IgD-negative memory B cell (primary cell): ENCODE data around the gene CD99L2. TPM values are rescaled to one million over a fixed set of nuclear protein-coding genes. Genes with fewer than 3 reads are reported as not detected.

Experiments
- H3K27ac Mint-ChIP-seq, 3 donors: one replicate each; pipeline ENCODE4 v1.8.0; 2020 to 2022; ENCODE audit warnings: mild to moderate bottlenecking in 3 of 3, mixed read lengths in 3 of 3, moderate library complexity in 1 of 3
- H3K27me3 Mint-ChIP-seq: one replicate; pipeline ENCODE4 v1.8.0; 2021; ENCODE audit warnings: mixed read lengths
- H3K36me3 Mint-ChIP-seq: one replicate; pipeline ENCODE4 v1.8.0; 2020; ENCODE audit warnings: mild to moderate bottlenecking, mixed read lengths
- H3K4me1 Mint-ChIP-seq, 3 donors: one replicate each; pipeline ENCODE4 v1.8.0; 2020 to 2022; ENCODE audit warnings: mixed read lengths in 3 of 3, mild to moderate bottlenecking in 1 of 3
- H3K4me3 Mint-ChIP-seq, 4 donors: one replicate each; pipeline ENCODE4 v1.8.0; 2020 to 2022; ENCODE audit warnings: mild to moderate bottlenecking in 4 of 4, mixed read lengths in 4 of 4, moderate library complexity in 3 of 4
- H3K9me3 Mint-ChIP-seq, 3 donors: one replicate each; pipeline ENCODE4 v1.8.0; 2020 to 2021; ENCODE audit warnings: mixed read lengths in 3 of 3, mild to moderate bottlenecking in 1 of 3
- polyA plus RNA-seq: library from polyadenylated mRNA; unstranded; fragments of 300-500 nt; fragmentation: Illumina TruSeq; gene quantifications from one replicate; pipeline ENCODE4 v1.2.3, GENCODE V29; 2021

Gene CD99L2
- polyA plus RNA-seq, 1 donor from 2014 or later, result 8.9 TPM

- Mint-ChIP-seq H3K9me3 (no peaks in the 10 kb centered on the region), H3K4me1 (no peaks in the 10 kb centered on the region), H3K36me3 (peaks cover 2% of the 10 kb centered on the region), H3K27me3 (no peaks in the 10 kb centered on the region), H3K4me3 (no peak overlapping the region), H3K27ac (no peak overlapping the region)
Measured at GRCh38 chrX:150761819-150762216, 136.7 kb downstream of the CD99L2 start.

DNA sequence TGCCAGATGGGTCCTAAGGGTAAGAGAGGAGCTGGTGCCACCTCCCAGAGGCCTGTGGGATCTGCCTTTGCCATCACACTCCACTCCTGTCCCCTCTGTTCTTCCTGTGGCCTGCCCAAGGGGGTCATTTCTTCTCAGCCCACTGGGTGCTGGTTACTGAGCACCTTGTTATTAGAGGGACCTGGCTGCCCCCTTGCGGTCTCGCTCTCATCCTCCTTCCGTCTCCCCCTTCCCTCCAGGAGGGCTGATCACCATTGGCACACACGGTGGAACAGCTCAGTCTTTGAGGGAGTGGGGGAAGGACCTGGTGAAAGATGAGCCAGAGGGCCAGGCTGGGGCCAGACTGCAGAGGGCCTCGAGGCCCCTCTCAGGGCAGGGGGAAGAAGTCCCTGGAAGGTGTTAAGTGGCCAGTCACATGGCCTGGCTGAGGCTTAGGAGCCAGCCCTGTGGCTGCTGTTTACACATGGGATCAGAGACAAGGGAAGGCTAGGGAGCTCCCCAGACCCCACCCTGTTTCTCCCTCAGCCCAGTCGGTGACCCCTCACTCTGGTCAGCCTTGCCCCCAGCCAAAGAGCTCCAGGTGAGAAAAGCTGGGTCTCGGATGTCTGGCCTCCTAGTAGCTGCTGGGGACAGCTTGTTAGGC, 137.2 kb downstream of the CD99L2 start:
- Mint-ChIP-seq H3K36me3 (peaks cover 2% of the 10 kb centered on the region), H3K27ac (no peak overlapping the region), H3K9me3 (no peaks in the 10 kb centered on the region), H3K4me3 (no peak overlapping the region), H3K4me1 (no peaks in the 10 kb centered on the region), H3K27me3 (no peaks in the 10 kb centered on the region)

DNA sequence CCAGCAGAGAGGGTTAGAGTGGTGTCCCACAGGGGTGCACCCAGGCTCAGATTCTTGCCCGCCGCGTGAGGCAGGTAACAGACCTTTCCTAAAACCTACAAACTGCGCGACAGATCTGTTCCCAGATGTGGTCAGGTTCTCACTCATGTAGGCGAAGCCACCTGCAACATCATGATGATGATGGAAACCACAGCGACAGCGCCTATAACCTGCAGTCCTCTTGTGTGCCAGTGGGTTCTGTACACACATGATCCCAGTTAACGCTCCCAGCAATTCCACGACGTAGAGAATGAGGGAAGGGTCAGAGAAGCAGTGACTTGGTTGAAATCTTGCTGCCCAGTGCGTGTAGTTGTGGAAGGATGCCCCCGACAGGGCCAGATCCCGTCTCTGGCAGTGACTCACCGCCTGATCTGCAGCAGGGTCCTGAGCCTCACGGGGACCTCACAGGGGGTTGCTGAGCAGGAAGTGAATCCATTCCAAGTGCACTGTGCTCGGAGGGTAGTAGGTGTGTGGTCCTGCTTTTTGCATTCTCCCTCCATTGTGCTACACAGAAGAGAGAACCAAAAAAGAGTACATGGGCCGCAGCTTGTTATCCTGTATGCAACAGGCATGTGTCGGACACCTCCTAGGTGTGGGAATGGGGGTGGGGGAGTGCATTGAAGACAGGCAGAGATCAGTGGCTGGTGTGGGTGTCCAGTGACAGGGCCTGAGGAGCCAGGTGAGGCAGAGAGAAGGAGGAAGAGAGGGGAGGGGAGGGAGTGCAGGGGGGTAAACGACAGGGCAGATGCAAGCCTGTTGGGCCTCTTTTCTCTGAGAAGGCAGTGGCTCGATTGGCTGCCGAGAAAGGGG, 138.7 kb downstream of the CD99L2 start:
- no peaks in the 10 kb centered on the region for H3K4me1 Mint-ChIP-seq
- H3K27ac Mint-ChIP-seq, result no peak overlapping the region
- H3K4me3 Mint-ChIP-seq, result no peak overlapping the region
- no peaks in the 10 kb centered on the region for H3K27me3 Mint-ChIP-seq
- H3K36me3 Mint-ChIP-seq, result peaks cover 4% of the 10 kb centered on the region
- H3K9me3 Mint-ChIP-seq, result no peaks in the 10 kb centered on the region

DNA sequence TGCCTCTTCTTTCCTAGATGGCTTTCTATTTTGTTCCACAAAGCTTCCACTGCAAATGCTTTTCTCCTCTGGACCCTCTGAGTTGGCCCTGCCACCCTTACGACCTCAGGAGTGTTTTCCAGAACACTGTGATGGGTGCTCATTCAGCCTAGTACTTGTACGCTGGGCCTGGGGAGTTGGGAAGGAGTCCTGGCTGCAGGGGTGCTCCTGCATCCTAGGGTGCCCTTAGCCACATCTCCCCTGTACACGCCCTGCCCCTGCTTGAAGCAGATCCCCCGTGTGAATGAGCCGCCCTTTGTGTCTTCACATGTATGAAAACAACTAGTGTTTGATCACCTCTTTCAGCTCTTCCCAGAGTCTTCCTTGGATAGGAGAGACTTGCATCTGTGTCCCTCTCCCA, 141.1 kb downstream of the CD99L2 start:
- H3K27me3 Mint-ChIP-seq, result no peaks in the 10 kb centered on the region
- H3K4me1 Mint-ChIP-seq, result no peaks in the 10 kb centered on the region
- H3K9me3 Mint-ChIP-seq, result no peaks in the 10 kb centered on the region
- no peak overlapping the region for H3K27ac Mint-ChIP-seq
- peaks cover 4% of the 10 kb centered on the region for H3K36me3 Mint-ChIP-seq
- H3K4me3 Mint-ChIP-seq, result peak overlapping the region in 1 of 4 donors; percentile 12

- Mint-ChIP-seq H3K27ac (peak overlapping the region in 1 of 3 donors; percentile 32), H3K9me3 (no peaks in the 10 kb centered on the region), H3K36me3 (peaks cover 7% of the 10 kb centered on the region), H3K27me3 (no peaks in the 10 kb centered on the region), H3K4me1 (no peaks in the 10 kb centered on the region), H3K4me3 (no peak overlapping the region)
Measured at GRCh38 chrX:150753968-150754367, 144.5 kb downstream of the CD99L2 start.

DNA sequence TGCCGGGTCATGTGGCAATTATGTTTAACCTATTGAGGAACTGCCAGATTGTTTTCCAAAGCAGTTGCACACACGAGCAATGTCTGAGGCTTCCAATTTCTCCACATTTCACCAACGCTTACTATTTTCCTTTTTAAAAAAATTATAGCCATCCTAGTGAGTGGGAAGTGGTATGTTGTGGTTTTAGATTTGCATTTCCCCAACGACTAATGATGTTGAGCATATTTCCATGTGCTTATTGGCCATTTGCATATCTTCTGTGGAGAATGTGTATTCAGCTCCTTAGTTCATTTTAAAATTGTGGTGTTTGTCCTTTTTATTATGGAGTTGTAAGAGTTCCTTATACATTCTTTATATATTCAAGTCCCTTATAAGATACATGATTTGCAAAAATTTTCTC, 145.1 kb downstream of the CD99L2 start:
- H3K27ac Mint-ChIP-seq, result peak overlapping the region in 1 of 3 donors; percentile 32
- H3K36me3 Mint-ChIP-seq, result peaks cover 7% of the 10 kb centered on the region
- no peaks in the 10 kb centered on the region for H3K9me3 Mint-ChIP-seq
- no peaks in the 10 kb centered on the region for H3K27me3 Mint-ChIP-seq
- H3K4me3 Mint-ChIP-seq, result no peak overlapping the region
- H3K4me1 Mint-ChIP-seq, result no peaks in the 10 kb centered on the region

DNA sequence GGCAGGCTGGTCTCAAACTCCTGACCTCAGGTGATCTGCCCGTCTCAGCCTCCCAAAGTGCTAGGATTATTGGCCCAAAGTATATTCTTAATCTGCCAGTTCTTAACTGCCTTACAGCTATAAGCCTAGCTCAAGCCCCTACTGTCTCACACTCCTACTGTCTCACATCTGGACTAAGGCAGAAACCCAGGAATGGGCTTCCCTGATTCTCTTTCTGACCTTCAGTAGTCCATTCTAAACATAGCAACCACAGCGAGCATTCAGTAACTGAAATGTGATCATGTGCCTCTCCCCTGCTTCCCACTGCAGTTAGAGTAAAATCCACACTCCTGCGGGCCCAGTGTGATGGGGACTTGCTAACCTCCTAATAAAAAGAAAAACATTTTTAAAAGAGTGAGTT, 146.3 kb downstream of the CD99L2 start:
- no peaks in the 10 kb centered on the region for H3K4me1 Mint-ChIP-seq
- H3K27me3 Mint-ChIP-seq, result no peaks in the 10 kb centered on the region
- H3K9me3 Mint-ChIP-seq, result no peaks in the 10 kb centered on the region
- H3K36me3 Mint-ChIP-seq, result peaks cover 5% of the 10 kb centered on the region
- no peak overlapping the region for H3K27ac Mint-ChIP-seq
- H3K4me3 Mint-ChIP-seq, result peak overlapping the region in 1 of 4 donors; percentile 33

GRCh38 chrX:150736475-150736874, 162.0 kb downstream of the CD99L2 start:
- peaks cover 3% of the 10 kb centered on the region for H3K36me3 Mint-ChIP-seq
- peak overlapping the region; percentile 77 to 94 (median 90) for H3K27ac Mint-ChIP-seq
- peaks cover 3% of the 10 kb centered on the region for H3K27me3 Mint-ChIP-seq
- H3K4me1 Mint-ChIP-seq, result peaks cover 12 to 27% (median 13%) of the 10 kb centered on the region in 3 donors
- H3K4me3 Mint-ChIP-seq, result peak overlapping the region; percentile 24 to 67 (median 46)
- H3K9me3 Mint-ChIP-seq, result no peaks in the 10 kb centered on the region

GRCh38 chrX:150731795-150732194, 166.7 kb downstream of the CD99L2 start:
- no peak overlapping the region for H3K4me3 Mint-ChIP-seq
- H3K27me3 Mint-ChIP-seq, result peaks cover 3% of the 10 kb centered on the region
- peaks cover 3% of the 10 kb centered on the region for H3K36me3 Mint-ChIP-seq
- peaks cover 13 to 23% (median 13%) of the 10 kb centered on the region in 3 donors for H3K4me1 Mint-ChIP-seq
- H3K9me3 Mint-ChIP-seq, result no peaks in the 10 kb centered on the region
- H3K27ac Mint-ChIP-seq, result no peak overlapping the region

DNA sequence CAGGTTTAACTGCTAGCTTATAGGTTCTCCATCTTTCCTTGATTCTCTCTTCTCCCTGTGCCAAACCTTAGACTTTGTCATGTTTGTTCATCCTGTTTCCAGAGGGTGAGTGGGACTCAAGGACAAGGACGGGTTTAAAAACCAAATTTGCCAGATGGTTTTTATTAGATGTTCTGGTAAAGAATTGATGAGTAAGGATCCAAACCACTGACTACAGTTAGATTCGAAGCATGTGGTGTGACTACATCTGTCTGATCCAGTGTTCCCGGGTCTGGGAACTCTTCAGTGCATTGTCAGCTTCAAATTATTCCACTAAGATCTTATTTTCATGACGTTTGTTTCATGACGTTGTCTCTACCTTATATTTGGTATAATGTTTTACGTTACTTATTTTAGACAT, 167.7 kb downstream of the CD99L2 start:
- Mint-ChIP-seq H3K36me3 (peaks cover 6% of the 10 kb centered on the region), H3K4me3 (no peak overlapping the region), H3K4me1 (peaks cover 4 to 14% (median 4%) of the 10 kb centered on the region in 3 donors), H3K27ac (no peak overlapping the region), H3K27me3 (peaks cover 3% of the 10 kb centered on the region), H3K9me3 (no peaks in the 10 kb centered on the region)

DNA sequence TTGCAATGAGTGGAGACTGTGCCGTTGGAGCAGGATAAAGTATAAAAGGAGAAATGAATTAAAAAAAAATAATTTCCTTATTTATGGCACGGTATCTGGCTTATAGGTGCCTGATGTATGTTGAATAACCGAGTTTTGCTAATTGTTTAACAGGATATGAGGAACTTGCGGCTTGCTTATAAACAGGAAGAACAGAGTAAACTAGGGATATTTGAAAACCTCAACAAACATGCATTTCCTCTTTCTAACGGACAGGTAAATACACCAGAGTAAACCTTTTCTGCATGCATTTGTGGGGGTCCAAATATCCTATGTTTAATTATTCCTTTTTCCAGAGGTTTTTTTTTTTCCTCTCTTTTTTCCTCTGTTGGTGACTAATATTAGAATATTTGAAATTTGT, 168.5 kb downstream of the CD99L2 start:
- peak overlapping the region in 1 of 3 donors; percentile 29 for H3K27ac Mint-ChIP-seq
- H3K36me3 Mint-ChIP-seq, result peaks cover 6% of the 10 kb centered on the region
- no peak overlapping the region for H3K4me3 Mint-ChIP-seq
- H3K4me1 Mint-ChIP-seq, result peaks cover 0 to 7% (median 3%) of the 10 kb centered on the region in 3 donors
- H3K9me3 Mint-ChIP-seq, result no peaks in the 10 kb centered on the region
- peaks cover 3% of the 10 kb centered on the region for H3K27me3 Mint-ChIP-seq

DNA sequence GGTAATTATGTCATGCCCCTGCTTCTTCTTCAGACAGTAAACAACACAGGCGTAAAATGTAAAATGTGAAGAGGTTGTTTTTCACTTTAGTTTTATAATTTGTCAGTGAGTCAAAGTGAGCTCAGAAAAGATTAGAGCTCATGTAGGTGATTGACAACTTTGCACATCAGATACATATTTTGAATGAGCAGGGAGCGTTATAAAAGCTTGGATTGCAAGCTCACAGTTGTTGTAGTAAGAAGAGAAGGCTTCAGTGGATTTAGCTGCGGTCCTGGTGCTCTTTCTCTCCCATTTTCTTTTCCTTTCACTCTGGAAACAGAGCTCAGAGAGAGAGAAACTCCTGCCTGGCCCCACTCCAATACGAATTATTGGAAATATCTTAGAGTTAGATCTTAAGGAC, 178.8 kb downstream of the CD99L2 start:
- H3K4me1 Mint-ChIP-seq, result peaks cover 0 to 16% (median 6%) of the 10 kb centered on the region in 3 donors
- no peak overlapping the region for H3K27ac Mint-ChIP-seq
- no peak overlapping the region for H3K4me3 Mint-ChIP-seq
- H3K9me3 Mint-ChIP-seq, result no peaks in the 10 kb centered on the region
- H3K36me3 Mint-ChIP-seq, result peaks cover 2% of the 10 kb centered on the region
- H3K27me3 Mint-ChIP-seq, result no peaks in the 10 kb centered on the region

Other genes starting within 250 kb of the CD99L2 start
- 19.0 TPM for gene MTMR1, start 205.3 kb downstream of the CD99L2 start, polyA plus RNA-seq
- 5.5 TPM for gene HMGB3, start 84.7 kb upstream of the CD99L2 start, polyA plus RNA-seq